Spleen (tissue), 11 donors: ENCODE data around the gene ICE2. TPM values are rescaled to one million over a fixed set of nuclear protein-coding genes. Genes with fewer than 3 reads are reported as not detected.
A peak's percentile ranks its signal among the peaks of the same experiment; 100 is the strongest.

Source experiments
- DNase-seq: peaks from one replicate; pipeline ENCODE4 v3.0.0-alpha.2; 2020
- H3K27ac ChIP-seq, 8 donors: fragments of 200-600 bp; sonication (generic) in 7 of 8; 1 replicate in 4 of 8; 2 replicates in 4 of 8; pipeline versions ENCODE4 v1.5.0 to v1.8.0; 2016 to 2021; ENCODE audit warnings: inconsistent platforms in 4 of 8, mild to moderate bottlenecking in 4 of 8, moderate library complexity in 1 of 8
- H3K27me3 ChIP-seq, 7 donors: fragments of 200-600 bp; sonication (generic) in 6 of 7; replicated peaks in 1 of 7; 1 replicate in 4 of 7; 2 replicates in 3 of 7; pipeline versions ENCODE4 v1.5.0 to v1.8.0; 2016 to 2021; ENCODE audit warnings: inconsistent platforms in 3 of 7, mild to moderate bottlenecking in 1 of 7
- H3K36me3 ChIP-seq, 6 donors: fragments of 200-600 bp; sonication (generic) in 5 of 6; 1 replicate in 4 of 6; 2 replicates in 2 of 6; pipeline versions ENCODE4 v1.5.0 to v1.8.0; 2016 to 2021; ENCODE audit warnings: inconsistent platforms in 2 of 6
- H3K4me1 ChIP-seq, 6 donors: fragments of 200-600 bp; sonication (generic) in 5 of 6; 1 replicate in 3 of 6; 2 replicates in 3 of 6; pipeline versions ENCODE4 v1.5.0 to v1.8.0; 2016 to 2021; ENCODE audit warnings: inconsistent platforms in 3 of 6
- H3K4me3 ChIP-seq, 8 donors: fragments of 200-600 bp; sonication (generic) in 7 of 8; 1 replicate in 4 of 8; 2 replicates in 4 of 8; pipeline versions ENCODE4 v1.5.0 to v1.8.0; 2016 to 2021; ENCODE audit warnings: inconsistent platforms in 4 of 8, mild to moderate bottlenecking in 4 of 8, moderate library complexity in 2 of 8
- H3K9me3 ChIP-seq, 8 donors: fragments of 200-600 bp; sonication (generic) in 7 of 8; 1 replicate in 4 of 8; 2 replicates in 4 of 8; pipeline versions ENCODE4 v1.5.0 to v1.8.0; 2016 to 2021; ENCODE audit warnings: inconsistent platforms in 4 of 8
- CTCF ChIP-seq, 11 experiments: fragments of 200-600 bp in 7 of 11; fragments of 450-650 bp in 4 of 11; sonication (generic) in 4 of 11; IDR thresholded peaks in 8 of 11; conservative IDR thresholded peaks in 3 of 11; 1 replicate in 7 of 11; 2 replicates in 4 of 11; pipeline versions ENCODE4 v1.4.0 to v1.8.0; 2016 to 2021; ENCODE audit warnings: antibody characterized with exemption in 11 of 11, inconsistent platforms in 4 of 11, mild to moderate bottlenecking in 1 of 11
- POLR2A ChIP-seq, 3 donors: fragments of 450-650 bp; IDR thresholded peaks; one replicate each; pipeline ENCODE4 v1.5.1; 2017; ENCODE audit warnings: antibody characterized with exemption in 3 of 3, mild to moderate bottlenecking in 1 of 3
- POLR2AphosphoS5 ChIP-seq, 3 donors: sonication (generic); formaldehyde crosslinking; IDR thresholded peaks; one replicate each; pipeline ENCODE4 v1.5.1; 2017; ENCODE audit warnings: antibody characterized with exemption in 3 of 3
- WGBS, 5 donors: extraction: QIAGEN DNeasy Blood & Tissue Kit in 3 of 5; methylation state at CpG; one replicate each; pipeline versions ENCODE4 v1.1.5 to v1.1.7; 2013 to 2018; 5-methylcytosine and 5-hydroxymethylcytosine counted together
- intact Hi-C: fragments of 100-400 bp; cut with DNase I; formaldehyde crosslinking; loops from one replicate; pipeline ENCODE4 v1.15.0; 2023; ENCODE audit warnings: low total_unique reads
- polyA plus RNA-seq, 3 donors: library from polyadenylated mRNA; stranded (reverse); fragments of 200-250 nt; gene quantifications; one replicate each; pipeline ENCODE4 v1.2.1, GENCODE V29; 2013
- total RNA-seq, 7 donors: library from RNA; depleted of rRNA in 3 of 7; stranded (reverse); fragments of >200 nt in 3 of 7; fragmentation: NEBNext Ultra II Directional in 4 of 7; extraction: Animal tissue kit (Norgen Biotek cat#: 25700) in 4 of 7; gene quantifications; one replicate each; pipeline versions ENCODE4 v1.1.0 to v1.2.1, GENCODE V29; 2016 to 2021
- donor health status: healthy with polysubstance abuse.
- donor health status: DM: no; HTN: no; CAD: no; lungs with moderate emphysema.
- donor health status: DM: no; HTN: no; CAD: no.
- donor health status: Bipolar disorder and iron deficiency.
- donor health status: healthy.
- donor health status: DM: no; HTN: no; CAD: no.
- donor health status: DM: yes; HTN: yes; CAD: no.

The ICE2 gene
- total and polyA plus RNA-seq, 10 donors: 15.8 to 66.4 (median 46.9) TPM

DNA sequence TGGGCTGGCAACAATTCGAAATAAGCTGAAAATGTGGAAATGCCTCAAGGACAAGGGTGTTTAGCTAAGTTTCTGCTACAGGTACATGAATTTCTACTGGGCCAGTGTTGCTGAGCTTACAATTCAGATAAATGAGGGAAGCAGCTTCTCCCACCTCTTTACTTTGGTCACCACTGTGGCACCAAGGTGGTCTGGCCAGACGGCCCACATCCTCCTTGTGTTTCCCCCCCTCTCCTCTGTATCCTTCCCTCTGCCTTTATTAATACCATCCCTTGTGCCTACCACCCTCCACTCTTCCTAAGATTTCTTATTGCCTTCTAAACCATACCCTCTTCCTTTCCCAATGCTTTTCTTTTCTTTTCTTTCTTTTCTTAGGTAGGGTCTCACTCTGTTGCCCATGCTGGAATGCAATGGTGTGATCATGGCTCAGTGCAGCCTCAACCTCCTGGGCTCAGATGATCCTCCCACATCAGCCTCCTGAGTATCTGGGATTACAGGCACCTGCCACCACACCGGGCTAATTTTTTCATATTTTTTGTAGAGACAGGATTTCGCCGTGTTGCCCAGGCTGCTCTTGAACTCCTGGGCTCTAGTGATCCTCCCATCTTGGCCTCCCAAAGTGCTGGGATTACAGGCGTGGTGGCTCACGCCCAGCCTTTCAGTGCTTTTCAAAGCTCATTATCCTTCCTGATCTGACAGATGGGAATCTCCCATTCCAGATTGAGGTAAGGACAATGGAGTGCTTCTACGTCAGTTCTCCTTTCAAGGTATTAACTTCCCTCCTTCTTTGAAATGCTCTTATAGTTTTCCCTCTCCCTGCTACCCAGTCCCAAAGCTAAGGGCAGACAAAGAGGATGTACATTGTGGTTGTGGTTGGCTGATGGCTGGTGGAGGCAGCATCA lies 95.9 kb downstream of the ICE2 start:
- Histone ChIP-seq H3K4me3 (no peak overlapping the region), H3K36me3 (peaks cover 0 to 80% (median 16%) of the 10 kb centered on the region in 6 donors), H3K27me3 (no peaks in the 10 kb centered on the region), H3K4me1 (peaks cover 0 to 69% (median 15%) of the 10 kb centered on the region in 6 donors), H3K9me3 (no peaks in the 10 kb centered on the region), H3K27ac (peak overlapping the region in 1 of 8 donors; percentile 17)
- 90 to 95% (median 92%) methylated on average over 8 of the region's 8 CpGs for WGBS, 5 donors
- TF ChIP-seq POLR2AphosphoS5 (IDR thresholded peaks at IDR 0.05) (no peak), CTCF (IDR thresholded peaks at IDR 0.05 in 8 of 11, conservative IDR thresholded peaks at IDR 0.05 in 3 of 11) (no peak), POLR2A (IDR thresholded peaks at IDR 0.05) (no peak)
- intact Hi-C loops: no loop called here
- DNase-seq: no peak

GRCh38 chr15:60381148-60381788 lies 97.7 kb downstream of the ICE2 start:
- Histone ChIP-seq H3K4me1 (peaks cover 0 to 61% (median 8%) of the 10 kb centered on the region in 6 donors), H3K36me3 (peaks cover 0 to 98% (median 23%) of the 10 kb centered on the region in 6 donors), H3K27ac (no peak overlapping the region), H3K4me3 (no peak overlapping the region), H3K9me3 (no peaks in the 10 kb centered on the region), H3K27me3 (no peaks in the 10 kb centered on the region)
- intact Hi-C loops: no loop called here
- 79 to 89% (median 87%) methylated on average over 8 of the region's 8 CpGs for WGBS, 5 donors
- TF ChIP-seq CTCF (IDR thresholded peaks at IDR 0.05 in 8 of 11, conservative IDR thresholded peaks at IDR 0.05 in 3 of 11): no peak
- no peak for TF ChIP-seq POLR2AphosphoS5 (IDR thresholded peaks at IDR 0.05)
- TF ChIP-seq POLR2A (IDR thresholded peaks at IDR 0.05): no peak
- DNase-seq: no peak

GRCh38 chr15:60379525-60380274 lies 99.2 kb downstream of the ICE2 start:
- 80 to 89% (median 86%) methylated on average over 8 of the region's 8 CpGs for WGBS, 5 donors
- TF ChIP-seq CTCF (IDR thresholded peaks at IDR 0.05 in 8 of 11, conservative IDR thresholded peaks at IDR 0.05 in 3 of 11) (no peak), POLR2AphosphoS5 (IDR thresholded peaks at IDR 0.05) (no peak), POLR2A (IDR thresholded peaks at IDR 0.05) (no peak)

More at GRCh38 chr15:60379525-60380274, 99.2 kb downstream of the ICE2 start:
- intact Hi-C loops: no loop called here
- H3K36me3 ChIP-seq: peaks cover 0 to 100% (median 33%) of the 10 kb centered on the region in 6 donors
- H3K9me3 ChIP-seq: no peaks in the 10 kb centered on the region
- DNase-seq: no peak
- H3K4me1 ChIP-seq: peaks cover 0 to 56% (median 5%) of the 10 kb centered on the region in 6 donors
- no peaks in the 10 kb centered on the region for H3K27me3 ChIP-seq
- H3K4me3 ChIP-seq: no peak overlapping the region
- H3K27ac ChIP-seq: no peak overlapping the region
